GM21619 (cell line): ENCODE data around the gene CDC42BPB.

Experiments
- ATAC-seq: cut with Tn5 transposase; IDR thresholded peaks from one replicate; pipeline ENCODE4 v1.9.1; 2021; ENCODE audit not compliant: unreplicated experiment

Gene CDC42BPB

DNA sequence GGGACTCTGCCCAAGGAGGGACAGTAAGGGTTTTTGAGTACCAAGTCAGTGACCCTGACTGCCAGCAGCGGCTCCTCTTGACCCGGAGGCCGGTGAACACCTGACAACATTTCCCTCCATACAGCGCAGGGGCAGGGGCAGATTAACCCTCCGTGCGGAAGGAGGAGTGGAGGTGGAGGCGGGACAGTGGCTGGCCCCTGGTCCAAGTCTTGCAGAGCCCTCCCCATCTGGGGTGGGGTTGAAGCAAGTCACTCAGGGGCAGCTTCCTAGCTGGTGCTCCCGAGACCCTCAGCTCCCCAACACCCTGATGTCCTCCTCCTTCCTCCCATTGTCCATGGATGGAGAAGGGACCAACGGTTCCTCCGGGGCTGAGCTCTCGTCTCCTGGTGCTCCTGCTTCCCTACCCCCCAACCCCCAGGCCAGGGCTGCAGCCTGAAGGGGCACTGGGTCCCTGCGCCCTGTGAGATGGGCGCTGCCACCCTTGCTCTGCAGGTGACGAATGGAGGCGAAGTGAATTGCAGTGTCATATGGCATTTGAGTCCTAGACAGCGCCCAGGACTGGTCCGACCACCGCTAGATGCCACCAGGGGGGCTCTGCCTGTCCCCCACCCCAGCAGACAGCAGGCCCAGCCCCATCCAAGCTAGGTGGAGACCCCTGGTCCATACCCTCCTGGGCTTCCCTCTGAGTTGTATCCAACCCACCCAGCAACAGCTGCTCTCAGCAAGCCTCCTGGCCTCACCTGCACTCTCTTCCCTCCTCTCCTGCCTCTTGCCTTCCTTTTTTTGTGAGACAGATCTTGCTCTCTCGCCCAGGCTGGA, 141.8 kb downstream of the CDC42BPB start:
- no peak for ATAC-seq

- no peak for ATAC-seq
These were observed 142.7 kb downstream of the CDC42BPB start for GRCh38 chr14:102914474-102915291.

GRCh38 chr14:102913341-102914211, 143.8 kb downstream of the CDC42BPB start:
- ATAC-seq, result no peak

GRCh38 chr14:102911991-102912761, 145.2 kb downstream of the CDC42BPB start:
- ATAC-seq, result no peak

- no peak for ATAC-seq
These were observed 145.8 kb downstream of the CDC42BPB start for GRCh38 chr14:102911541-102911951.

DNA sequence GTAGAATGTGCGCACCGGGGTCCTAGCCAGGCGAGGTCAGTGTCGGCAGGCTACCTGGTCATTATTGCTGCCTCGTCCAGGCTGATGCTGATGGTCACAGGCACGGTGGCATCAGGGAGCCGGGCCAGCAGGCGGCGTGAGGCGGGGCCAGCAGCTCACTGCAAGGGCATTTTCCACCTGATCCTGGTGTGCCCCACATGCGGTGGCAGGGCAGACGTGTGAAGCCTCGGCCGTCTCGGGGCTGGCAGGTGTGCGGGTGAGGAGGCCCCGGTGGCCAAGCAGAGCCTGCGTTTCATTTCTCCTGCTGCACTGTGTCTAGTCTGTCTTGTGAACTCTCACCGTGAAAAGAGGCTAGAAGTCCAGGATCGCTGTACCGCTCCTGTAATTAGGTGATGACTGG, 146.9 kb downstream of the CDC42BPB start:
- no peak for ATAC-seq

DNA sequence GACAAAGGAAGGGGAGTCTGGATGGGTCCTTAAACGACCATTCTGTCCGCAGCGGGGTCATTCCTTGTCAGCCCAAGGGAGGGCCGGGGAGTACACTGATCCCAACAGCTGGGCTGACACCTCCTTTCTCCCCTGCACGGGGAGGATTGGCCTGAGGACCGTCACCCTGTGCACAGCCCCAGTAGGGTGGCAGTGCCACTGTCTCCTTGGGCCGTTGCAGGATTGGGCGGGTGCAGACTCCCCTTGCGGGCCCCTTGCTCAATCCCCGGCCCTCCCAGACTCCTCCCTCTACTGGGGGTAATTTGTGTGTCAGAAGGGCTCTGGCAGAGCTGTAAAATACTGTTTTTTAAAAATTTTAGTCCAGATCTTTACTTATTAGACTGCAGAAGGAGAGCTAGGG, 147.4 kb downstream of the CDC42BPB start:
- ATAC-seq, result no peak

GRCh38 chr14:102909462-102909861, 147.9 kb downstream of the CDC42BPB start:
- ATAC-seq, result no peak

- ATAC-seq, result no peak
These were observed 148.4 kb downstream of the CDC42BPB start for GRCh38 chr14:102908766-102909455.

- no peak for ATAC-seq
These were observed 149.2 kb downstream of the CDC42BPB start for GRCh38 chr14:102907980-102908730.

GRCh38 chr14:102907303-102907844, 150.0 kb downstream of the CDC42BPB start:
- ATAC-seq, result no peak

DNA sequence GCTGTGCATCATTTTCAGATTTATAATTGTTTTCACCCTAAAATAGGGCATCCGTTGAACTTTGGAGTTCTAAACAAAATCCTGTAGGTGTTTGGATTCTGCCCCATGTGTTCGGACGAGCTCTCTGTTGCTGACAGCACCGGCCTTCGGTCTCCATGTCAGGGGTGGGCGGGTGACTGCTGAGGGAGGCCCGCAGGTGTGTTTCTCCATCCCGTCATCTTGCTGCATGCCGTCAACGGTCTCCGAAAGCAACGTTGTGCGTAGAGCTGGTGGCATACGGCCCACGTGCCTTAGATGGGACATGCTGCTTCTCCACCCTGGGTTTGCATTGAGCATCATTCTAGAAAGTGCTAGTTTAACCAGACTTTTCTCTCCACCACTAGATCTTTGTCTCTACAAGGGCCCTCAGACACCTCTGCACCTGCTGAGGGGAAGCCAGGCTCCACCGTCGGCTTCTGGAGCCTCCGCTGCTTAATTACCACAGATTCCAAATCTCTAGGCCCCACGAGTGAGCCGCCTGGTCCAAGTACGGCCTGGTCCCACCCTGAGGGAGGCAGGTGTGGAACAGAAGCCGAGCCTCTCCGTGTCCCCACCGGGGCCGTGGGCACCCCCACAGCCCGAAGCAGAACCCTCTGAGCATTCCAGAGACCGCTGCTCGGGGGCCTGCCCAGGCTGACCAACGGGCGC, 150.6 kb downstream of the CDC42BPB start:
- ATAC-seq, result no peak

GRCh38 chr14:102905116-102906108, 151.9 kb downstream of the CDC42BPB start:
- no peak for ATAC-seq

DNA sequence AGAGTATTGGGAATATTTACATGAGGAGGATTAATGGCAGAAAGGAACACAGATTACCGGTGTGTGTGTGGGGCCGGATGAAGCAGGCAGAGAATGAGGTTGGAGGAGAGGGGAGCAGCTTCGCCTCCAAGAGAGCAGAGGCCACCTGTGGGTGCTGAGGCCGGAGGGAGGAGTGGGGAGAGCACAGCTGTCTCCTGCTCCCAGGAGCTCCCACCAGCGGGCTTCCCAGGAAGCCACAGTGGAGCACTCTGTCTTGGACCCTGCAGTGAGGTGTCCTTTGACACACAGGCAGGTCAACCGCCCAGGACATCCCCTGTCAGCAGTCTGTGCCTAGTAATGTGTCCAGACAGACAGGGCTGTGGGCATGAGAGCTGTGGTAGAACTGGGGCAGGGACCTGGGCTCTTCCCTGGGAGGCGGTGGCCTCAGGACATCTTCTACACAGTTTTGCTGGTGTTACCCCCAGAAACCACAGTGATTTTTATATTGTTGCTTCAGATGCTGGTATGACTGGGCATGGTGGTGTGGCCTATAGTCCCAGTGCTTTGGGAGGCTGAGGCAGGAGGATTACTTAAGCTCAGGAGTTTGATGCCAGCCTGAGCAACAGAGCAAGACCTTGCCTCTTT, 153.3 kb downstream of the CDC42BPB start:
- no peak for ATAC-seq

GRCh38 chr14:102903248-102903888, 154.0 kb downstream of the CDC42BPB start:
- ATAC-seq, result no peak
